ENCODE results near the gene TRIP6.
"Not testable (repeated sequence)": the region's sequence is repeated elsewhere in the genome, so short reads cannot be mapped to it uniquely, and the experiment has no call there.

Gene TRIP6

DNA sequence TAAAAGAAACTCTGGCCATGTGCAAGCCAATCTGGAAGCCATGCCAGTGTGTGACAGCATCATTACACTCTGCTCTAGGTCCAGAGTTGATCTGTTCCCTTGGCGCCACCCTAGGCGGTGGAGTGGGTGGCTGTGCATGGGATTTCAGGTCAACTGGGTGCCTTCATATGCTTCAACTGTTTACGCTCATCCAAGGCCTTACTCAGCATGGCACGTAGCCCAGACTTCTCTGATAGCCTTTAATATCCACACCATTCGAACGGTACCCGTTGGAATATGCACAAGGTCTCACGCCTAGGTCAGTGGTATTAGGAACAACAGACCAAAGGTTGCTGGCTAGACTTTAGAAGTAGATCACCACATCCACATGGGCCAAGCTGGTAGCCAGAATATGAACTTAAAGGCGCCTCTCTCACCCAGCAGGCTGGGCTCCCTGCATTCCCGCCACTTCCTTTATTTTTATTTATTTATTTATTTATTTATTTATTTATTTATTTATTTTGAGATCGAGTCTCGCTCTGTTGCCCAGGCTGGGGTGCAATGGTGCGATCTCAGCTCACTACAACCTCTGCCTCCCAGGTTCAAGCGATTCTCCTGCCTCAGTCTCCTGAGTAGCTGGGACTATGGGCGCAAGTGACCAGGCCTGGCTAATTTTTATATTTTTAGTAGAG, 47.2 kb downstream of the TRIP6 start:
- no peak for DNase-seq (ENCODE audit: low read depth)

DNA sequence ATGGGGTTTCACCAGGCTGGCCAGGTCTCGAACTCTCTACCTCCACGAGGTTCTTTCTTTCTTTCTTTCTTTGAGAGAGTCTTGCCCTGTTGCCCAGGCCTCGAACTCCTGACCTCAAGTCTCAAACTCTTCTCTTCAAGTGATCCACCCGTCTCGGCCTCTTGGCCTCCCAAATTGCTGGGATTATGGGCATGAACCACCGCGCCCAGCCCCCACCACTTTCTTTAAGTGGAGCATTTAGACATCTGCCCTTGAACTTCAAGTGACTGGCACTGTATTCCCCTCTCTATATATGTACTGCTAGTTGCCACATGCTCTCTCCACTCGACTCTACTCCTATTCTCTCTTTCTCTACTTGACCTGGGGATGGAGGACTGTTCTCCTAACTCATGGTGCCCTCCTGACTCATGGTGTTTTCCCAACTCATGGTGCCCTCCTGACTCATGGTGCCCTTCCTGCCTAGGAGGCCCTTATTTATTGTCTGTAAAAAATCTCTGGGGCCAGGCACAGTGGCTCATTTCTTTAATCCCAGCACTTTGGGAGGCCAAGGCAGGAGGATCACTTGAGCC, 47.8 kb downstream of the TRIP6 start:
- DNase-seq (ENCODE audit: low read depth): no peak

DNA sequence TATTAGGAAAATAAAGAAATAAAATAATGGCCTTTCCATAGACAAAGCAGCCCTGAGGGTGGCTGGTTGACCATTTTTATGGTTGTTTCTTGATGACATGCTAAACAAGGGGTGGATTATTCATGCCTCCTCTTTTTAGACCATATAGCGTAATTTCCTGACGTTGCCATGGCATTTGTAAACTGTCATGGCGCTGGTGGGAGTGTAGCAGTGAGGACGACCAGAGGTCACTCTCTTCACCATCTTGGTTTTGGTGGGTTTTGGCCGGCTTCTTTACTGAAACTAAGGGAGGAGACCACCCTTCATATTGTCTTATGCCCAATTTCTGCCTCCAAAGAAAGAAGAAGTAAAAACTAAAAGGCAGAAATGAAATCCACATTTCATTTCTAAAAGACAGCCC, 52.1 kb downstream of the TRIP6 start:
- DNase-seq (ENCODE audit: low read depth): not testable (repeated sequence)

DNA sequence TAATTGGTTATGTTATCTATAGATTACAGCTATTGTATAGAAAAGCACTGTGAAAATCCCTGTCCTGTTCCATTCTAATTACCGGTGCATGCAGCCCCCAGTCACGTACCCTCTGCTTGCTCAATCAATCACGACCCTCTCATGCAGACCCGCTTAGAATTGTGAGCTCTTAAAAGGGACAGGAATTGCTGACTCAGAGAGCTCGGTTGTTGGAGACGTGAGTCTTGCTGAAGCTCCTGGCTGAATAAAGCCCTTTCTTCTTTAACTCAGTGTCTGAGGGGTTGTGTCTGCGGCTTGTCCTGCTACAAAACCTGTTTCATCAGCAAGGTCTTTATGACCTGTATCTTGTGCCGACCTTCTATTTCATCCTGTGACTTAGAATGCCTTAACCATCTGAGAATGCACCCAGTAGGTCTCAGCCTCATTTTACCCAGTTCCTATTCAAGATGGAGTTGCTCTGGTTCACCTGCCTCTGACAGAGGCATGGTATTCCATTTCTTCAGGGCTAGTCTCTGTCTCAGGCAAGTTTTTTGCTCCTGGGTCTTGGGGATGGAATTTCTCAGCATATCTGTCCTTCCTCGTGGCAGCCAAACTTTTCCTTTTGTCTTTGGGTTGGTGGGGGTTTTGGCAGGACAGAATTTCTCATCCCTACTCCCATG, 52.7 kb downstream of the TRIP6 start:
- not testable (repeated sequence) for DNase-seq (ENCODE audit: low read depth)

DNA sequence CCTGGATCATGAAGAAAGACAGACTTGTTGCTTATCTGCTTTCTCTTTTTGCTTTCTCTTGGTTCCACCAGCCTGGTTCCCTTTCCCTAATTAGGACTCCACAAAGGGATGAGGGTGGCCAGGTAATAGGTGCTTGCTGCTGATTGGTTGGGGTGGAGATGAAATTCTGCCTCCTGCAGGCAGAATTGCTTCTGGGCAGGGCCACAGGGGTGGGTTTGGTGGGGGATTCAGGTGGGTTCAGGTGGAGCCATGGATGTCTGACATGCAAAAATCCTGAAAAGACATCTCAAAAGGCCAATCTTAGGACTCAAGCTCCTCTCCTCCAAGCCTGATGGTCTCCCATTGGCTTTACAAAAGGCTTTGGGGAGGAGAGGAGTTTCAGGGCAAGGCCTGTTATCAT, 53.9 kb downstream of the TRIP6 start:
- no peak for DNase-seq (ENCODE audit: low read depth)
